Activated T-helper 2 cell treated with anti-CD3 and anti-CD28 coated beads, Interferon-gamma antibody, Interleukin-2, Interleukin-4, amounts not matched to agents 10 μg/mL and 5 μg/mL and 100 μg/mL, durations not matched to agents 14 hours and 24 hours and 36 hours (primary cell): Measurements from ENCODE around the gene GAK. TPM values are rescaled to one million over a fixed set of nuclear protein-coding genes. Genes with fewer than 3 reads are reported as not detected.

Experiments
- DNase-seq: peaks from one replicate; pipeline ENCODE4 v3.0.0; 2021; ENCODE audit warnings: low spot score
- H3K27ac Mint-ChIP-seq: one replicate; pipeline ENCODE4 v1.8.0; 2021; ENCODE audit warnings: mixed read lengths
- H3K27me3 Mint-ChIP-seq: one replicate; pipeline ENCODE4 v1.8.0; 2021; ENCODE audit warnings: low read depth, mixed read lengths
- H3K36me3 Mint-ChIP-seq: one replicate; pipeline ENCODE4 v1.8.0; 2021; ENCODE audit warnings: low read depth, mixed read lengths
- H3K4me1 Mint-ChIP-seq: one replicate; pipeline ENCODE4 v1.8.0; 2021; ENCODE audit warnings: low read depth, mixed read lengths
- H3K4me3 Mint-ChIP-seq: one replicate; pipeline ENCODE4 v1.8.0; 2021; ENCODE audit warnings: low read depth, mild to moderate bottlenecking, moderate library complexity, mixed read lengths
- H3K9me3 Mint-ChIP-seq: one replicate; pipeline ENCODE4 v1.8.0; 2021; ENCODE audit warnings: mixed read lengths
- intact Hi-C: fragments of 100-400 bp; cut with micrococcal nuclease; formaldehyde crosslinking; loops from one replicate; pipeline ENCODE4 v1.15.1; 2023
- total RNA-seq: library from RNA; stranded (reverse); gene quantifications from 2 replicates; pipeline ENCODE4 v1.2.3, GENCODE V29; 2022

The GAK gene
- total RNA-seq, 1 donor from 2014 or later, result 125 TPM

DNA sequence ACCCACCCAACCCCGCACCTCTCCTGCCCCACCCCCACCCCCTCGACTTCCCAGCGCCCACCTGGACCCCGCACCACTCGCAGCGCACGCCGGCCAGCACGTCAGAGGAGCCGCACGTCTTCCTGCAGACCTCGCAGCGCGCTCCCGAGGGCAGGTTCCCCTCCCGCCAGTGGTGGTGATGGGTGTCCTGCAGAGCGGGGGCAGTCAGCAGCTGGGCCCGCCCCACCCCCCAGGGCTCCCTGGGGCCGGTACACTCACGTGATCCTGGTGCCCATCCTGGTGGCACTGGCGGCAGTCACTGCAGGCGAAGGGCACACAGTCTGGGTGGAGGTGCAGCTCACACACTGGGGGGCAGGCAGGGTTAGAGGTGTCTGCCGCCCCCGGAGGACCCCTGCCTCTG is 36.1 kb upstream of the GAK start:
- Mint-ChIP-seq H3K9me3 (no peaks in the 10 kb centered on the region), H3K36me3 (no peaks in the 10 kb centered on the region), H3K4me1 (no peaks in the 10 kb centered on the region), H3K4me3 (no peak overlapping the region), H3K27me3 (no peaks in the 10 kb centered on the region), H3K27ac (no peak overlapping the region)
- intact Hi-C loops, result no loop called here
- no peak for DNase-seq

- H3K9me3 Mint-ChIP-seq, result no peaks in the 10 kb centered on the region
- no peak for DNase-seq
- no peaks in the 10 kb centered on the region for H3K4me1 Mint-ChIP-seq
- H3K36me3 Mint-ChIP-seq, result no peaks in the 10 kb centered on the region
- H3K4me3 Mint-ChIP-seq, result no peak overlapping the region
- H3K27me3 Mint-ChIP-seq, result no peaks in the 10 kb centered on the region
- no peak overlapping the region for H3K27ac Mint-ChIP-seq
- intact Hi-C loops, result no loop called here
Observed at GRCh38 chr4:967113-968104, 35.3 kb upstream of the GAK start.

GRCh38 chr4:966266-967112 is 34.4 kb upstream of the GAK start:
- Mint-ChIP-seq H3K4me1 (no peaks in the 10 kb centered on the region), H3K27ac (no peak overlapping the region), H3K27me3 (no peaks in the 10 kb centered on the region), H3K4me3 (no peak overlapping the region), H3K36me3 (no peaks in the 10 kb centered on the region), H3K9me3 (no peaks in the 10 kb centered on the region)
- intact Hi-C loops, result no loop called here
- no peak for DNase-seq

GRCh38 chr4:965766-966134 is 33.6 kb upstream of the GAK start:
- Mint-ChIP-seq H3K27ac (no peak overlapping the region), H3K9me3 (no peaks in the 10 kb centered on the region), H3K36me3 (no peaks in the 10 kb centered on the region), H3K4me1 (no peaks in the 10 kb centered on the region), H3K27me3 (no peaks in the 10 kb centered on the region), H3K4me3 (no peak overlapping the region)
- intact Hi-C loops, result no loop called here
- DNase-seq, result no peak

DNA sequence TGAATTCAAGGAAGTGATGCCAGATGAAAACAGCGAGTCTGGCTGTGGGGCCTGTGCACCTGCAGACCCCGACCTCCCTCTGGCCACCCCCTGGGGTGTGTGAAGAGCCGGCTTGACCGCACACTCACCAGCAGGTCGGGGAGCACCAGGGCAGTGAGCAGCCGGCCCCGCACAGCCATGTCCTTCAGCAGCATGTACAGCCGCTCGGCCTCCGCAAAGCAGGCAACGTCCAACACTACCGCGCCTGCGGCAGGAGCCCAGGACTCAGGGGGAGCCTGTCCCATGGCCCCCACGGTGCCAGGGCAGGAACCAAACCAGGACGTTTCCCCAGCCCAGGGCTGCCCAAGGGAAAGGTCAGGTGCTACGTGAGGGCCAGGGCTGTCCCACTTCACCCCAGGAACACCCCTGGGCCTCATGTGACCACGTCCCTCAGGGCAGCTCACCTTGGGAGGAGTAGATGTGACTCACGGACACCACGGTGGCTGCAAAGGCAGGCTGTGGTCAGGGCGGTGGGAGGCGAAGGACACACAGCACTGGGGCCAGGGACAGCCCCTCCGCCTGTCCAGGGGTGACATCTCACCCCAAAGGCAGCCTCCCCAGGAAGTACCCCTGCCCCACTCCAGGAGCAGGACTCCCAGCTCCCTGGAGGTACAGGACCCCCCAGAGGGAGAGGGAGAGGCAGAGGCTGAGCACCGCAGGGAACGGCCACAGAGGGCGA is 33.1 kb upstream of the GAK start:
- no peak for DNase-seq
- intact Hi-C loops, result no loop called here
- no peaks in the 10 kb centered on the region for H3K9me3 Mint-ChIP-seq
- no peak overlapping the region for H3K27ac Mint-ChIP-seq
- no peaks in the 10 kb centered on the region for H3K4me1 Mint-ChIP-seq
- H3K27me3 Mint-ChIP-seq, result no peaks in the 10 kb centered on the region
- H3K36me3 Mint-ChIP-seq, result no peaks in the 10 kb centered on the region
- no peak overlapping the region for H3K4me3 Mint-ChIP-seq

DNA sequence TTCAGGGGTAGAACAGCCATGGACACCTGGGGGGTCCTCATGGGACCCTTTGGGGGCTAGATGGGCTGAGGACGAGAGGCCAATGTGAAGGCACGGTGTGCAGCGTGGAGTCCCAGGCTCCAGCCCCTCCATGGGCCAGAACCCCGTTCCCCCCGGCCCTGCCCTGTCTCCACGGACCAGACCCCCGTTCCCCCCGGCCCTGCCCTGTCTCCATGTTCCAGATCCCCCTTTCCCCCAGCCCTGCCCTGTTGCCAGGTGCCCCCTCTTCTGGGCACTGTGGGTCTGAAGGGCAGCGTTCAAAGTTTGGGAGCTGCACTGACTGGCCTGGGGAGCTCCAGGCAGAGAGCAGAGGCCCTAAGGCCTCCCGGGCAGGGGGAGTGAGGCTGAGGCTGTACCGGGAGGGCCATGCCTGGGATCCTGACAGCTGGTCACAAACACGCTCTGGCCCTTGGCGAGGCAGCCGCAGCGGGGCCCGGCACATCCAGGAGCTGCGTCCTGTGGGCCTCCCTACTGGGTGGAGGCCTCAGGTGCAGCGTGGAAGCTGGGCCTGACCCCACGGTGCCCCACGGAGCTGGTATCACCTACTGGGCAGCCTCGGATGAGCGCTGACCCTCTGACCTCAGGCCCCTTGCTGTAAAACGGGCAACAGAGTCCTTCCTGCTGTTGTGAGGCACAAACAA is 32.4 kb upstream of the GAK start:
- no peaks in the 10 kb centered on the region for H3K27me3 Mint-ChIP-seq
- no peak overlapping the region for H3K27ac Mint-ChIP-seq
- H3K36me3 Mint-ChIP-seq, result no peaks in the 10 kb centered on the region
- no peak overlapping the region for H3K4me3 Mint-ChIP-seq
- intact Hi-C loops, result no loop called here
- DNase-seq, result no peak
- H3K9me3 Mint-ChIP-seq, result no peaks in the 10 kb centered on the region
- H3K4me1 Mint-ChIP-seq, result no peaks in the 10 kb centered on the region

DNA sequence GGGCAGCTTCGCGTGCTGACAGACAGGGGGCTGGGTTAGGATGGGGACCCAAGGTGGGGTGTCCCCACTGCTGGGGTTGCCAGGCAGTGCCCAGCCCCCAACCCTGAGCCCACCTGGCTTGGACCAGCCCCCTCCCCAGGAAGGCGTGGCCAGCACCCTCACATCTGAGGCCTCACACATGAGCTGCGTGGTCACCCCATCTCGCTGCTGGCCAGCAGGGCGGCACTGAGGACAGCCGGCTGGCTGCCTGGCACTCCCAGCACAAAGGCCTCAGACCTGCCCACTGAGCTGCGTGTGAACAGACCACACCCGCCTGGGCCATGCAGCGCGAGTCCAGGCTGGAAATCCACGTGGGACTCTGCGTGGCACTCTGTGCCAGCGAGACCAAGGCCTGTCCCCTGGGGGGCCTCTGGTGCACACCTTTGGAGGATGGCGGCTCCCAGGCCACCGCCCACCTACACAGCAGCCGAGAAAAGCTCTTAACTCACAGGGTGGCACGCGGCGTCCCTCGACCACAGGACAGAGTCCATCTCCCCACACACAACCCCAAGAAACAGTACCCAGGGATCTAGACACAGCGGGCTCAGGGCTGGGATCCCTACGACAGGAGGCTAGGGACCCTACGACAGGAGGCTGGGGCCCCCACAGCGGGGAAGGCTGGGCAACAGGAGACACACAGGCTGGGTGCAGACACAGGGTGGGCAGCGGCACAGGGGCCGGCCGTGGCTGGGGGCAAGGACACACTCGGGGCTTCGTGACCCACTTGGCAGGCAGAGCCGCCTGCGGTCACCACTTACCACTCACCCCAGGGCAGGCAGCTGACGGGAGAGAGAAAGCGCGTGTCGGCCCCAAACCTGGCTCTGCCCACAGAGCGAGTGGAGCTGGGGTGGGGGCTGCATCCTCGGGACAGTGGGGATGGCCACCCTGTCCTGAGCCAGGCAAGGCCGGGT is 31.4 kb upstream of the GAK start:
- H3K27ac Mint-ChIP-seq, result no peak overlapping the region
- H3K9me3 Mint-ChIP-seq, result no peaks in the 10 kb centered on the region
- H3K4me1 Mint-ChIP-seq, result no peaks in the 10 kb centered on the region
- no peak for DNase-seq
- H3K27me3 Mint-ChIP-seq, result no peaks in the 10 kb centered on the region
- intact Hi-C loops, result no loop called here
- H3K36me3 Mint-ChIP-seq, result no peaks in the 10 kb centered on the region
- H3K4me3 Mint-ChIP-seq, result no peak overlapping the region

DNA sequence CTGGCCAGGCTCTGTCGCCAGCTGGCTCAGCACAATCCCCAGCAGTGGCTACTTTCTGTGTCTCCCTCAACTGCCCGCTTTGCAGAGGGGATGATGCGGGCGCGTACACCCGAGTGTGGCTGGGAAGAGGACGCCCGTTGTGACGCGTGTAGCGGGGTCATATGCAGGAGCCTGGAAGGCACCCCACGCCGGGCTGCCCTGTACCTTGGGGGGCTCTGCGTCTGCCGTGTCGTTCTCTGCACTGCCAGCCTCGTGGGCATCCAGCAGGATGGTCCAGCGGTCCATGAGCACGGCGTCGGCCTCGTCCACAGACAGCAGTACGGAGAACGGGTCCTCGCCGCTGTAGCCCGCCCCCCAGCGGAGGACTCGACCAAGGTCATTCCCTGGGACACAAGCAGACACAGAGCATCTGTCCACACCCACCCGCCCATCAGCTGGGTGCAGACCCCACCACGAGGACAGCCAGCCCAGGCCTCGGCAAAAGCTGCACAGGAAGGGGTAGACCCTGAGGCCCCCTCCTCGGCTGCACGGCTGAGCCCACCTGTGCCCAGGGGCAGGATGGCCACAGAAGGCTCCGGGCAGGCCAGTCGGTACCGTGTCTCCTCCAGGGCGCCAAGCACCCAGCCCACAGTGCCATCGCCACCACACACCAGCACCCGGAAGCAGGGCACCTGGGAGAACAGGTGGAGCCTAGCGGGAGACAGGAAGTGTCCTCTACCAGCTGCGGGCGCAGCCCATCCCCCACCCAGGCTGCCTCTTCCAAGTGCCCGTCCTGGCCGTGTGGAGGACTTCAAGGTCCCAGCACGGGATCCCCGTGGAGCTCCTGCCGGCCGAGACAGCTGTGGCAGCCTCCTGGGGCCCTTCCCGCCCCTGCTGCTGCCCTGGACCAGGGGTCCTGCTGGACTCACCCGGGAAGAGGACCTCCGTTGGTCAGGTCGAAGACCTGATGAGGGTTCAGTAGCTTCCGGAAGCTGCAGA is 30.4 kb upstream of the GAK start:
- no peaks in the 10 kb centered on the region for H3K4me1 Mint-ChIP-seq
- H3K9me3 Mint-ChIP-seq, result no peaks in the 10 kb centered on the region
- H3K4me3 Mint-ChIP-seq, result no peak overlapping the region
- no peak overlapping the region for H3K27ac Mint-ChIP-seq
- H3K36me3 Mint-ChIP-seq, result no peaks in the 10 kb centered on the region
- H3K27me3 Mint-ChIP-seq, result no peaks in the 10 kb centered on the region
- no peak for DNase-seq
- intact Hi-C loops, result no loop called here

DNA sequence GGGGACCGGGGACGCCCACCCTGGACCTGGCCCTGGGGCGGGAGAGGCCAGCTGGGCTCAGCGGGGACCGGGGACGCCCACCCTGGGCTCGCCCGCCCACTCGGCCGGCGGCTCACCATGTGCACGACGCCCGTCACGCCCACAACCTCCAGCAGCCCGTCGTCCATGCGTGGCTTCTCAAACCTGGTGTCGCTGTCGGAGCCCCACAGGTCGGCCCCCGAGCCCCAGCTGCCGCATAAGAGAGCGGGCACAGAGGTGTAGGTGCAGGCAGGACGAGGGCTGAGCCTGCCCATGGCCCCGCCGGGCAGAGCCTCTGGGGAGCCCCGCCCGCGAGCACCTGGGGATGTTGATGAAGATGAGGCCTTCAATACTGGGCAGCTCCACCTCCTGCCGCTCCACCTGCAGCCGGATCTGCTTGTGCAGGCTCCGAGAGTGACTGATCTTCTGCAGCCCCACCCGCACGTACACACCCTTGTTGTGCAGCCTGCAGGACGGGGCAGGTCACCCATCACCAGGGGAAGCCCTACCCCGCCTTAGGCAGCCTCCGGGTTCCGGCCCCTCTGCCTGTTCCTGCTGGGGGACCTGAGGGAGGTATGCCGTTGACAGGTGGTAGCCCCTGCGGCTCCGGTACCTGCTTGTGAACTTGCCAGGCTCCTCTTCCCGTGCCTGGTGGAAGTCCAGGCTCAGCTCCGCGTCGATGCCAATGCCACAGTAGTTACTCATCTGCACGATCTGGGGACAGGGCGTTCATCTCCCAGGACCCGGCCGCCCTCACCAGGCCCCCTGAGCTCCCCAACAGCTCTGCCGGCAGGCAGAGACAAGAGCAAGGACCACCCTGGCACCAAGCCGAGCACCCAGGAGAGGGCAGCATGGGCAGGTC is 29.5 kb upstream of the GAK start:
- no peak for DNase-seq
- Mint-ChIP-seq H3K27me3 (no peaks in the 10 kb centered on the region), H3K9me3 (no peaks in the 10 kb centered on the region), H3K27ac (no peak overlapping the region), H3K36me3 (no peaks in the 10 kb centered on the region), H3K4me3 (no peak overlapping the region), H3K4me1 (no peaks in the 10 kb centered on the region)
- intact Hi-C loops, result no loop called here

- intact Hi-C loops, result no loop called here
- H3K27me3 Mint-ChIP-seq, result no peaks in the 10 kb centered on the region
- no peak overlapping the region for H3K4me3 Mint-ChIP-seq
Observed at GRCh38 chr4:960636-961350, 28.7 kb upstream of the GAK start.

More at GRCh38 chr4:960636-961350, 28.7 kb upstream of the GAK start:
- Mint-ChIP-seq H3K36me3 (no peaks in the 10 kb centered on the region), H3K27ac (no peak overlapping the region), H3K9me3 (no peaks in the 10 kb centered on the region), H3K4me1 (no peaks in the 10 kb centered on the region)
- DNase-seq, result no peak
